Neural crest cell (in vitro differentiated cells): ENCODE measurements around the gene CGB8. TPM values are rescaled to one million over a fixed set of nuclear protein-coding genes. Genes with fewer than 3 reads are reported as not detected.
"Not testable (repeated sequence)": the region's sequence is repeated elsewhere in the genome, so short reads cannot be mapped to it uniquely, and the experiment has no call there.

Source experiments
- DNase-seq: peaks from one replicate; pipeline ENCODE4 v3.0.0; 2021; ENCODE audit warnings: low read depth, mixed read lengths, low spot score
- H3K27ac Mint-ChIP-seq: one replicate; pipeline ENCODE4 v1.8.0; 2021; ENCODE audit warnings: mild to moderate bottlenecking, mixed read lengths; ENCODE audit not compliant: unreplicated experiment
- H3K27me3 Mint-ChIP-seq: 2 replicates; pipeline ENCODE4 v1.8.0; 2021; ENCODE audit warnings: low read depth, mild to moderate bottlenecking, mixed read lengths
- H3K36me3 Mint-ChIP-seq: 2 replicates; pipeline ENCODE4 v1.8.0; 2021; ENCODE audit warnings: low read depth, mild to moderate bottlenecking, mixed read lengths
- H3K4me1 Mint-ChIP-seq: 2 replicates; pipeline ENCODE4 v1.8.0; 2021; ENCODE audit warnings: mixed read lengths
- H3K4me3 Mint-ChIP-seq: one replicate; pipeline ENCODE4 v1.8.0; 2021; ENCODE audit warnings: mild to moderate bottlenecking, mixed read lengths
- H3K9me3 Mint-ChIP-seq: 2 replicates; pipeline ENCODE4 v1.8.0; 2021; ENCODE audit warnings: mixed read lengths
- CTCF ChIP-seq: fragments of 200-600 bp; sonication (generic); conservative IDR thresholded peaks from 2 replicates; pipeline ENCODE4 v1.5.0; 2021; ENCODE audit warnings: antibody characterized with exemption, mild to moderate bottlenecking
- total RNA-seq: library from RNA; stranded (reverse); gene quantifications from 2 replicates; pipeline ENCODE4 v1.2.1, GENCODE V29; 2021

The CGB8 gene
- total RNA-seq, 1 donor from 2014 or later, result not detected

GRCh38 chr19:49056101-49056901, 7.4 kb upstream of the CGB8 start:
- Mint-ChIP-seq H3K27ac (no peak overlapping the region), H3K9me3 (no peaks in the 10 kb centered on the region), H3K4me1 (peaks cover 10% of the 10 kb centered on the region), H3K36me3 (no peaks in the 10 kb centered on the region), H3K4me3 (peak overlapping the region; percentile 38), H3K27me3 (peaks cover 64% of the 10 kb centered on the region)
- TF ChIP-seq CTCF, result peak; percentile 51
- DNase-seq, result peak; percentile 53

- H3K36me3 Mint-ChIP-seq, H3K4me3 Mint-ChIP-seq, DNase-seq, H3K27me3 Mint-ChIP-seq, H3K9me3 Mint-ChIP-seq, H3K4me1 Mint-ChIP-seq, H3K27ac Mint-ChIP-seq: not testable (repeated sequence)
These were observed 1.6 kb upstream of the CGB8 start for GRCh38 chr19:49050376-49051033.

GRCh38 chr19:49049834-49050233, 923 bp upstream of the CGB8 start:
- DNase-seq, H3K9me3 Mint-ChIP-seq, H3K36me3 Mint-ChIP-seq, H3K27me3 Mint-ChIP-seq, H3K27ac Mint-ChIP-seq, H3K4me1 Mint-ChIP-seq, H3K4me3 Mint-ChIP-seq: not testable (repeated sequence)

- not testable (repeated sequence) for H3K27me3 Mint-ChIP-seq, DNase-seq, H3K4me1 Mint-ChIP-seq, H3K4me3 Mint-ChIP-seq, H3K27ac Mint-ChIP-seq, H3K36me3 Mint-ChIP-seq, H3K9me3 Mint-ChIP-seq
These were observed 5.4 kb downstream of the CGB8 start, which contains the start of gene CGB5 for GRCh38 chr19:49043548-49043947. TSS of gene CGB5 (plus strand) at chr19:49043848. CDS start at chr19:49044210, 362 bp downstream.

- not testable (repeated sequence) for H3K27ac Mint-ChIP-seq, DNase-seq, H3K27me3 Mint-ChIP-seq, H3K9me3 Mint-ChIP-seq, H3K4me1 Mint-ChIP-seq, H3K36me3 Mint-ChIP-seq, H3K4me3 Mint-ChIP-seq
These were observed 6.2 kb downstream of the CGB8 start for GRCh38 chr19:49042666-49043065.

- TF ChIP-seq CTCF, result no peak
- Mint-ChIP-seq H3K4me3 (no peak overlapping the region), H3K36me3 (no peaks in the 10 kb centered on the region), H3K9me3 (no peaks in the 10 kb centered on the region), H3K27ac (no peak overlapping the region), H3K4me1 (no peaks in the 10 kb centered on the region), H3K27me3 (no peaks in the 10 kb centered on the region)
- no peak for DNase-seq
These were observed 6.7 kb downstream of the CGB8 start for GRCh38 chr19:49042177-49042576.

GRCh38 chr19:49039736-49040135, 9.2 kb downstream of the CGB8 start:
- not testable (repeated sequence) for H3K27me3 Mint-ChIP-seq

GRCh38 chr19:49038557-49039276, 10.2 kb downstream of the CGB8 start:
- H3K9me3 Mint-ChIP-seq, H3K4me3 Mint-ChIP-seq, H3K36me3 Mint-ChIP-seq, H3K27ac Mint-ChIP-seq, H3K27me3 Mint-ChIP-seq, H3K4me1 Mint-ChIP-seq, DNase-seq: not testable (repeated sequence)

More at GRCh38 chr19:49039736-49040135, 9.2 kb downstream of the CGB8 start:
- H3K36me3 Mint-ChIP-seq, H3K4me3 Mint-ChIP-seq, H3K4me1 Mint-ChIP-seq, DNase-seq, H3K27ac Mint-ChIP-seq, H3K9me3 Mint-ChIP-seq: not testable (repeated sequence)

GRCh38 chr19:49038111-49038510, 10.8 kb downstream of the CGB8 start:
- not testable (repeated sequence) for H3K36me3 Mint-ChIP-seq

More at GRCh38 chr19:49038111-49038510, 10.8 kb downstream of the CGB8 start:
- DNase-seq, H3K27me3 Mint-ChIP-seq, H3K27ac Mint-ChIP-seq, H3K4me3 Mint-ChIP-seq, H3K9me3 Mint-ChIP-seq, H3K4me1 Mint-ChIP-seq: not testable (repeated sequence)
